ENCODE results near the gene F9. TPM values are rescaled to one million over a fixed set of nuclear protein-coding genes. Genes with fewer than 3 reads are reported as not detected.

F9 gene
- total RNA-seq, 1 donor from 2014 or later: not detected

DNA sequence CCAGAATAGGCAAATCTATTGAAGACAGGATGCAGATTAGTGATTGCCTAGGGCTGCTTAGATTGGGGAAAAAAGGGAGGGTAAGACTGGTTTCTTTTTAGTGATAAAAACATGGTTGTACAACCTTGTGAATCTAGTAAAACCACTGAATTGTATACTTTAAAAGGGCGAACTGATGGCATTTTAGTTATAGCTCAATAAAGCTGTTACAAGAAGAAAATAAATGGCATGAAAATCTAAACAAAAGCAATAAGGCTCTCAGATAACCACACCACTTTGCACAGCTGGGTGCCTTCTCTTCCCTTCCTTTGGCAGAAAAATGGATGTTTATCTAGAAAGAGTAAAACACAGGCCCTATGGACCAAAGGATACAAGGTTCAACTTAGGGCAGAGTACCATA, 69.6 kb downstream of the F9 start:
- DNase-seq: no peak

Other genes with a start within 250 kb of the F9 start
- gene MCF2, start 177.4 kb downstream of the F9 start, total RNA-seq: 12.9 TPM